COR-L47 (cell line): ENCODE results near the gene EPHB2.
A peak's percentile ranks its signal among the peaks of the same experiment; 100 is the strongest.

Experiments
- DNase-seq: peaks from one replicate; lab custom pipeline; 2025; lab: John Stamatoyannopoulos, UW

Gene EPHB2

DNA sequence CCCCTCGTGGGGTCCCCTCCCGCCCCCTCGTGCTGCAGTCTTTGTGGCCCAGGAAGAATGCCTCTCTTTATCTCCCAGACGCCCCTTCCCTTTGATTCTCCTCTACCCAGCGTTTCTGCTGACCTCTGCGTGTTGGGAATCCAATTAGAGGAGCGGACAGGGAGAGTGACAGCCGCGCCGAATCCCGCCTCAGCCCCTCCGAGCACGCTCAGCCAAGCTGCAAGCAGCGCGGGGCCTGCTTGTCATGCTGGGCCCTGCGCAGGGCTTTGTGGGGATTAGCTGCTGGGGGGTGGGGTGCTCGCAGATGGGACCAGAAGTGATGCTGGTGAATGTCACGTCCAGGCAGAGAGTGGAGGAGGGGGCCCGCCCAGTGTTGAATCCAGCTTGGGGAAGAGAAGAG is 91.1 kb downstream of the EPHB2 start:
- no peak for DNase-seq

DNA sequence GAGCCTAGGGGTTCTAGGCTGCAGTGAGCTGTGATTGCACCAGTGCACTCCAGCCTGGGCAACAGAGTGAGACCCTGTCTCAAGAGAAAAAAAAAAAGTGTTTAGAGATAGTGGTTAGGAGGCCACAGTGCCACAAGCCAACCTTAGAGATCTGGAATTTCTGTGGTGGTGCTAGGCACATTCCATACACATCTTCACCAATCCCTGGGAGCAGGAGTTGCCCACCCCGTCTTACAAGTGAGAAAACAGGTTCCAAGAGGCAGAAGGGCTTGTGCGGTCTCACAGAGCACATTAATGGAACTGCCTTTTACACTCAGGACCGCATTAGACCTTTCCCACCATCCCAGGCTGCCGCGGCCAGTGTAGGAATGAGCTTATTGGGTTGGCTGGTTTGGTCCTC is 93.2 kb downstream of the EPHB2 start:
- no peak for DNase-seq

DNA sequence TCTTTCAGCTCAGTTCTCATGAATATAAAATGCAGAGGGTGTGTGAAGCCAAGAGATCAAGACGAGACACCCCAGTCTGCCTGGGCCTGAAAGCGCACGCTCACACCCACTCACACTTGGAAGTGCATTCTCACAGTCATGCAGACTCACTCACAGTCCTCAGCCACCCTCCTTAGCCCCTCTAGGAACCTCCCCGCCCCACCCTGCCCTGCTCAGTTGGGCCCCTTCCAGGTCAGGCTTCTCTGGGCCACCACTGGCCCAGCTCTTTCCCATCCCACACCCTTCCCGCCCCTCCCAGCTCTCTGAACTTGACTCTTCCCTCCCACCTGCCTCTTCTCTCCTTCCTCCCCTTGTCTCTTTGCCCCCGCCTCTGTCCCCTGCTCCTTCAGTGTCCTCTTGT is 93.8 kb downstream of the EPHB2 start:
- DNase-seq: no peak

DNA sequence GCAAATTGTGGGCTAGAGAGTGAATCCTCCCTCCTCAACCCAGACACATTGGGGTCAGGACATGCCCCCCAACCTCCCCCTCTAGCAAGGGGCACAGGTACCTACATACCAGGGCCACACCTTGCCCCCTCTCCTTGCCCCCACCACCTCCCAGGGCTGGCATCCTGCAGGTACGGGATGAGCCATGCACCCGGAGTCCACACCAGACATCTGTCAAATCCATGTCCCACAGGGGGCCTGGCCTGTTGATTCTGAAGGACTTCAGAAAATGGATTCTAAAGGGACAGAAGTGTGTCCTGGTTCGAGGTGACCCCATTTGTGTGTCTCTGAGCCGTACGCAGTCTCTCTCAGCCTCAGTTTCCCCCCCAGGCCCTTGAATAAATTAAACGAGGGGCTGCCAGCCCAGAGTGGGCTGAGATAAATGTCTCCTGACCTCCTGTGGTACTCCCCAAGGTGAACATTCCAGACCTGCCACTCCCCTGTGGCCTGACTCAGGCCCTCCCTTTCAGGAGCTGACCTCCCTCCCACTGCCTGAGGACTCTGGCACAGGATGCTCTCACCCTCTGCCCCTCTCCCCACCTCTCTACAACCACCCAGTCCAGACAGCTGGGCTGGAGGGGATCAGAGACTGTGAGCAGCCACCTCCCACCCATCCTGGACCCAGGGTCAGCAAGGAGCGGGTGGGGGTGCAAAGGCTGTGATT is 94.5 kb downstream of the EPHB2 start:
- DNase-seq: no peak

DNA sequence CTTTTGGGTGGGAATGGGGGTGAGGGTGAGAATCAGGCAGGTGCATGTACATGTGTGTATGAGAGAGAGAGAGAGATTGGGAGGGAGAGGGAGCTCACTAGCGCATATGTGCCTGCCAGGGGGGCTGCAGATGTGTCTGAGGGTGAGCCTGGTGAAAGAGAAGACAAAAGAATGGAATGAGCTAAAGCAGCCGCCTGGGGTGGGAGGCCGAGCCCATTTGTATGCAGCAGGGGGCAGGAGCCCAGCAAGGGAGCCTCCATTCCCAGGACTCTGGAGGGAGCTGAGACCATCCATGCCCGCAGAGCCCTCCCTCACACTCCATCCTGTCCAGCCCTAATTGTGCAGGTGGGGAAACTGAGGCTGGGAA is 95.0 kb downstream of the EPHB2 start:
- DNase-seq: peak; percentile 60

DNA sequence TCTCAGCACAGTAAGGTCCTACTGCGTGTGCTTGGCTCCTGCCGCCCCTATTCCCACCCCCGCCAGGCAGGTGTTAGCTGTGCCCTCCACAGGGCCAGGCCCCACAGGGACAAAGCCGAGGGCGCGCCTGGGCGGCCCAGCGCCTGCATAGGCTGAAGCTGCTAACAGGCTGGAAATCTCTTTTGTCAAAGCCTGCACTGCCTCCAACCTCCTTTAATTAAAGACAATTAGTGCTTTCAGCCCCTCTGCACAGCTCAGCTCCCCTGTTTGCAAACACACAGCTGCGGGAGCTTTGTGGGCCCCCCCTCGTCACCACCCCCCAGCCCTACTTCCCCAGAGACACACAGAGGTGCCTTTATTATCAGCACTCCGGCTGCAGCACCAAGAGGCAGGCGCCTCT is 95.9 kb downstream of the EPHB2 start:
- peak; percentile 94 for DNase-seq

- no peak for DNase-seq
Measured at GRCh38 chr1:22807340-22807739, 96.7 kb downstream of the EPHB2 start.

DNA sequence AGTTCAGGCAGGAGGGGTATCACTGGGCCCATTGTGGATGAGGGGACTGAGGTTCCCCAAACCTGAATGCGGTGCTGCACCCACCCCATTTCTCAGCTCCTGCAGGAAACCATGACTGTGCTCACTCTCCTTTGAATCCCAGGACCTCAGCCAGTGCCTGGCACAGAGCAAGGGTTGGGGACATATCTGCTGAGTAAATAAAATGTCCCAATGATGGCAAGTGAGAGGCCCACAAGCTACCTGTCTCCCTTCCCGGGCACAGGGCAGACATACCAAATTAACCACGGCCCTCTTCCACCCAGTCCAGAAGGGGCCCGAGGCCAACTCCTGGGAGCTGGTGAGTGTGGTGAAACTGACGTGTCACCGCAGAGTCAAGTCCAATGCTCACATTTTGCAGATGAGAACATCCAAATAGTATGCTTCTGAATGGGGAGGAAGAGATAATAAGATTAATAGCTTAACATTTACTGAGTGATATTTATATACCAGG is 97.6 kb downstream of the EPHB2 start:
- no peak for DNase-seq

DNA sequence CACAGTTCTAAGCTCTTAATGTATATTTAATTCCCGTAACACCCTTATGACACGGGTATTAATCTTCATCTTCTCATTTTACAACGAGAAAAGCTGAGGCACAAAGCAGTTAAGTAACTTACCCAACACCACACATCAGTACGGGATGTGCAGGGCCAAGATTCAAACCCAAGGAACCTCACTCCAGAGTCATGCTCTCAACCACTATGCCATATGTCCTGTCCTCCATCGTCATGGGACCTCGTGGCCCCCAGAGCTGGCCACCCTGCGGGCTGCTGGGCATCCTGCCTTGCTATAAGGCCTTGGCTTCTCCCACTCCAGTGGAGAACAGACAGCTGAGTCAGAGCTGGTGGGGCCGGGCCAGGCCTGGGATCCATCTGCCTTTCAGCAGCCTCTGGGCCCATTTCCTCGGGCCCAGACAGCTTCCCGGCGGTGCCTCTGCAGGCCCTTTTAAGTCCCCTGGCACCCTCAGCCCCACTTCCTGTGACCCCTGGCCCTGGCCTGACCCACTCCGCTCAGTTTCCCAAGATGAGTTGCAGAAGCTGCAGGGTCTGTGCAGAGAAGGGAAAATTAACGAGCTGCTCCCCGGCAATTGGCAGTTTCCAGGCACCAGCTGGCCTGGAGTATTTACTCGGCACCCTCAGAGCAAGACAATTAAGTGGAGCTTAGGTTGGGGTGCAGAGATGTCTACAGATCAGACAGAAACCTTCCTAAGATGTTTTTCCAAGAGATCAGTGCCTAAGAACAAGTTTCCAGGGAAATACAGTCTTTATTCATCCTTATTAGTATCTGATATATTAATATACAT is 98.2 kb downstream of the EPHB2 start:
- DNase-seq: peak; percentile 8

- DNase-seq: no peak
Measured at GRCh38 chr1:22809783-22810182, 99.1 kb downstream of the EPHB2 start.

GRCh38 chr1:22810378-22810777 is 99.7 kb downstream of the EPHB2 start:
- no peak for DNase-seq

- no peak for DNase-seq
Measured at GRCh38 chr1:22812092-22812880, 101.6 kb downstream of the EPHB2 start.

- no peak for DNase-seq
Measured at GRCh38 chr1:22812993-22813790, 102.6 kb downstream of the EPHB2 start.

DNA sequence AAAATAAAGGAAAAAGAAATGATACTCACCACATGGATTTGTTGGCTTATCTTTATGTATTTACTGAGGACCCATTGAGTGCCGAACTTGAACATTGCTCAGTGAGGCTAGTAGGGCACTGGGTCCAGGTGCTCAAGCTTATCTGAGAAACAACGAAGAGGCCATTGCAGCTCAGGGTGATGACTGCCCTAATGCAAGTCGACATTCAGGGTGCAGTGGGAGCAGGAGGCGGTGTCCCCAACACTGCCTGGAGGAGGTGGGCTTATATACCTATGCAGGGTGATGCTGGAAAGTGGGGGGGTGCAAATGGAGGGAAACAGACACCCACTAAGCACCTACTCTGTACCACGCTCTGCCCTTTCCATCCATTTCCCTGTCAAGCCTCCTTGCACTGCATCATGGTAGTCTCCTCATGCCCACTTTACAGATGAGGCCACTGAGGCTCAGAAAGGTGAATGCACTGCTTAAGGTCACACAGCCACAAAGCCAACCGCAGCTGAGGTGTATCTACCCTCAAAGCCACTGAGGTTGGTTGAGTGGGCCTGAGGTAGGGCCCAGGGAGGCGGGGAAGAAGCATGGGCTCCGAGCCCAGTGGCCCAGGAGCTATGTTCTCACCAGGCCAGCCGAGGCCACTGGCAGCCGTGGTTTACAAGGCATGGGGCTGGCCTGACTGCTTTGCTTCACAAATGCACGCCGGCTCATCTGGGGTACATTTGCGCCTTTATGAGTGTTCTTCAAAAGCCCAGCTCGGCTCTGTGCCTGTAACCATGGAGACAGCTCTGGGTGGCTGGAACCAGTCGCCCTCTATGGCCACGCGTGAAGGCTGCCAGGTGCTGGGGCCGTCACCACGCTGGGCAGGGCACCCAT is 103.8 kb downstream of the EPHB2 start:
- DNase-seq: peak; percentile 68

- no peak for DNase-seq
Measured at GRCh38 chr1:22815043-22815365, 104.4 kb downstream of the EPHB2 start.

- no peak for DNase-seq
Measured at GRCh38 chr1:22815421-22816066, 104.9 kb downstream of the EPHB2 start.

DNA sequence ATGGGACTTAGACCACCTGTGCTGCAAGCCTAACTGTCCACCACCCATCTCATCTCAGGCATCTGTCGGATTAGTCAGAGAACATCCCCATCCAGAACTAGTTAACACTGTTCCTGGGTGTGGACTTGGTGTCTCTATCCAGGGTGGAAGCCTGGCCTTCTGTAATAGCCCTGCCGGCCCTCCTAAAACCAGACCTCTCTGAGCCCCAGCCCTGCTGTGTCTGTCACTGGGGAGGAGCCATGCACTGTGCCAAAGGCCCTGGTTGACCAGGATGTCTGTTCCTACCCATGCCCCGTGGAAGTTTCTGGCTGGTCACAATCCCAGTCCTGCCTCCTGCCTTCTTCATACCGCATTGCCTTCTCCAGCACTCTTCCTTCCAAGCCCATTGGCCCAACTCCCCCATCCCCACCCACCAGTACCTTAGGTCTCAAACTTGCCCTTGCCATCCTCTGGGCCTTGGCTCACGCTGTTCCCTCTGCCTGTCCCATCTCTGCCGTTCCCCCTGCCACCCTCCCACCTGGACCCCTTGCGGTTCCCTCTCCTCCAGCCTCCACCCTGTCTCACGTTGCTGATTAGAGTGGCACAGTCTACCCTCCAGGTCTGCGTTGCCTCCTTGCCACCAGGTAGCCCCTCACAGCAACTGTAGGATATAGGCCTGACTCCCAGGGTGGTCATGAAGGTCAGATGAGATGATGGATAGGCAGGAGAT is 105.6 kb downstream of the EPHB2 start:
- DNase-seq: no peak

DNA sequence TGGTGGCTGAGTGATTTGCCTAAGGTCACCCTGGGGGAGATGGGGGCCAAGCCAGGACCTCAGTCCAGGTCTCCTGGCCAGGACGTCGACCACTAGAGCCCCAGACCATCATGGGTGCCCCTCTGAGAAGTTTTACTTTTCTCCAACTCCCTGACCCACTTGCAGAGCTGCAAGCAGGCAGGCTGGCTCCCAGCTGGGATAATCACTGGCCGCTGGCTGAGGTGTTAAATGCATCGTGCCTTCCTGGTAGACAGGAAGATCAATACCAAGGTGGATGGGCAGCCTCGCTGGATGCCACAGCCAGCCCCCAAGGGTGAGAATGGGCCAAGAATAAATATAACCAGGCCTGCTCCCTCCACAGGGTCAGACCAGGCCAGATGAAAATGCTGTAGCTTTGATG is 106.2 kb downstream of the EPHB2 start:
- peak; percentile 12 for DNase-seq

- DNase-seq: no peak
Measured at GRCh38 chr1:22817462-22817861, 106.8 kb downstream of the EPHB2 start.
